GM19239 (cell line): ENCODE results near the gene CRHR2.

Experiments
- DNase-seq: peaks from one replicate; pipeline ENCODE4 v3.0.0; 2011; ENCODE audit warnings: low spot score; ENCODE audit not compliant: insufficient read length
- FAIRE-seq: peaks from 2 replicates; lab custom pipeline; 2011; peaks lifted over from hg19 to GRCh38; lab: Jason Lieb, UNC

Gene CRHR2

GRCh38 chr7:30707391-30708357 is 25.4 kb upstream of the CRHR2 start:
- DNase-seq (no peak), FAIRE-seq (no peak)

DNA sequence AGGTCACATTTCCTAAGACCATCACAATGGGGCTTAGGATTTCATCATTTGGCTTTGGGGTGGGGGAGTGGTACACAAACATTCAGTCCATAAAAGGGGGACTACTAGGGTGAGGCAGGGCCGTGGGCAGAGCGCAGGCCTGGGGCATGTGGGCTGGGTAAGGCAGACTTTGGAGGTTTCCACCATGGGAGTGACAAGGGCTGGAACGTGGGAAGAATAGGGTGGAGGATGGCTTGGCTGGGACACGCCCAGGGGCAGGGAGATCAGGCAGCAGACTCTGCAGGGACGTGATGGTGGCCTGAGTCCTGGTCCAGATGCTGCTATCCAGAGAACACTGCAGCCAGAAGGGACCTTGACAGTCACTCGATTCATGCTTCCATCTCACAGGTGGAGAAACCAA is 24.7 kb upstream of the CRHR2 start:
- DNase-seq (no peak), FAIRE-seq (no peak)

GRCh38 chr7:30706316-30706715 is 24.1 kb upstream of the CRHR2 start:
- no peak for DNase-seq
- no peak for FAIRE-seq

GRCh38 chr7:30705596-30705995 is 23.3 kb upstream of the CRHR2 start:
- FAIRE-seq: no peak
- no peak for DNase-seq

DNA sequence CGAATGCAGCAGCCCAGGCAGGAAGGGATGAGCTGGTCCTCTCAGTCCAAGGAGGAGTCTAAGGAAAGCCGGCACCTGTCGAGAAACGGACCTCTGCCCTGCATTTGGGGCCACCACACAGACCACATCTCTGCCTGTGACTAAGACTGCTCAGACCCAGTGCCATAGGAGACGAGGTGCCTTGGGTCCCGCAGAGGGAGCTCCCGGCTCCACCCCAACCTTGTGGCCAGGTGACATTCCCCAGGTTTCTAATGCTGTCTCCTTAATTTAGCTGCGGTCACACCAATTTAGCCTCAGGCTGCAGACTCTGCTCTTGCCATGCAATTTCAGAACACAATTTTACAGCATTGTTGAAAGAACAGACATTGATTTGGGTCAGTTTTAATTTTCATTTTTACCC is 22.8 kb upstream of the CRHR2 start:
- DNase-seq: no peak

GRCh38 chr7:30703756-30704155 is 21.5 kb upstream of the CRHR2 start:
- DNase-seq (no peak), FAIRE-seq (no peak)

More for the DNA sequence above, 22.8 kb upstream of the CRHR2 start:
- no peak for FAIRE-seq

DNA sequence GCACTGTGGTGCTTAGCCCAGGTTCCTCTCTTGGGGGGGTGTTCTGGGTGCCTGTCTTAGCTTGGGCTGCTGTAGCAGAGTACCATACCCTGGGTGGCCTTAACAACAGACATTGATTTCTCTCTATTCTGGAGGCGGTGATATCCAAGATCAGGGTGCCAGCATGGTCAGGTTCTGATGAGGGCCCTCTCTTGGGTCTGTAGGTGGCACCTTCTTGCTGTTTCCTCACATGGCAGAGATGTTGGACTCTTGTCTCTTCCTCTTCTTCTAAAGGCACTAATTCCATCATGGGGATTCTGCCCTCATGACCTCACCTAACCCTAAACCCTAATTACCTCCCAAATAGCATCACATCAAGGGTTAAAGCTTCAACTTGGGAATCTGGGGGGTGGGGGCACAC is 19.9 kb upstream of the CRHR2 start:
- DNase-seq (no peak), FAIRE-seq (no peak)

DNA sequence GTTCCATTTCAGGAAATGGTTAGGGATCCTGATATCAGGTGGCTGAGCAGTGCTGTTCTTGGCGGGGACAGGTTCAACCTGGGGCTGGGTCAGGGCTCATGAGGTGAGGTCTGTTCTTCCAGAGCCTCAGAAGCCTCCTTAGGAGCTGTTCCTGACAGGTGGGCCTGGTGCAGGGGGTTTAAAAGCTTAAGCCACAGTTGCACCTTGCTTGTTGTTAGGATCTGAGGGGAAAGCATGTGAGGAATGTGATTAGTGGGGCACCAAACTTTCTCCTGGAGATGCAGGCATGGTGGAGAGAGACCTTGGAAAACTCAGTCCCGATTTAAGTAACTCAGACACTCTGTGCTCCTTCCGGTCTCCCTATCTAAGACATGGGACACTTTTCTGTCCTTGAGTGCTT is 18.7 kb upstream of the CRHR2 start:
- FAIRE-seq (no peak), DNase-seq (no peak)

GRCh38 chr7:30699706-30700495 is 17.6 kb upstream of the CRHR2 start:
- no peak for FAIRE-seq
- no peak for DNase-seq

DNA sequence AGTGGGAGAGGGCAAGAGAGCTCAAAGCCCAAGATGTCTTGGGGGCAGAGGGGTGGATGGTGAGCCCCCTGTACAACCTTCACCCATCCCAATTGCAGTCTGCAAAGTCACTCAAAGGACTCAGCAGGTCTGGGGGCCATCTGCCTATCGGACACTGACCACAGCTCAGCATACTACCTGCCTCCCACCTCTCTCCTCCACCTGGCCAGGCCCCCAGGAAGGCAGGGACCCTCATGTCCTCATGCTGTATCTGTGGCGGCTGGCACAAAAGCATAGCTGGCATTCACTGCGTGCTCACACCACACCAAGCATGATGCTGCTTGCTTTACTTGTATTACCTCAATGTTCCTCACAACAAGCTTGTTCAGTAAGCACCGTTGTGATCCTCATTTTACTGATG is 16.2 kb upstream of the CRHR2 start:
- FAIRE-seq (no peak), DNase-seq (no peak)

DNA sequence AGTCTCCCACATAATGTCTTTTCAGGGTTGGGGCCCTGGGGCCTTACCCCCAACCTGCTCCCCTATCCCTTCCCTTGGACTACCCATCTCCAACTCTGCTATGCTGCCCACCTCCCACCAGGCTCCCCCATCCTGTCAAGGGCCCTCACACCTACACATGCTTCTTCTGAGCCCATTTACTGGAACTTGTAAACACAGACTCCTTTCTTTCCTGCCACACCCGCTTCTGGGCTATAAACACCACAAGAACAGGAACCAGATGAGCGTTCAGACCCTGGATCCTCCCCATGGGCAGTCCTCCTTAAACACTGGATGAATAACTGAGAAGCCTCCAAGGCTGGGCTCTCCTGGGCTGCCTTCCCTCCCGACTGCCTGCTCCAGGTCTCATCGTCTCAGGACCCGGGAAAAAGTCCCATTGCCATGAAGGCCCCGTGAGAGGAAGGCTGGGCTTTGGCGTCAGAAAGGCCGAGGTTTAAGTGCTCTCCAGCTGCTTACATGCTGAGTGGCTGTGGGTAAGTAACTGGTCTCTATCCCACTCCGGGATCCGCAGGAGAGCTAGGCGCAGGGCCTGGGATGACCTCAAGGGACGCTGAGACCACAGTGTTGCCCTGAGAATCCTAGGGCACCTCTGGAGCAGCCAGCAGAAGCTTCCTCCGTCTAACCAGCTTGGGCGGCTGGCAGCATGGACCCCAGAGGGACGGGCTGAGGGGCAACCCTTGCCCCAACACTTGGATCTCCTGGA is 15.6 kb upstream of the CRHR2 start:
- no peak for FAIRE-seq

DNA sequence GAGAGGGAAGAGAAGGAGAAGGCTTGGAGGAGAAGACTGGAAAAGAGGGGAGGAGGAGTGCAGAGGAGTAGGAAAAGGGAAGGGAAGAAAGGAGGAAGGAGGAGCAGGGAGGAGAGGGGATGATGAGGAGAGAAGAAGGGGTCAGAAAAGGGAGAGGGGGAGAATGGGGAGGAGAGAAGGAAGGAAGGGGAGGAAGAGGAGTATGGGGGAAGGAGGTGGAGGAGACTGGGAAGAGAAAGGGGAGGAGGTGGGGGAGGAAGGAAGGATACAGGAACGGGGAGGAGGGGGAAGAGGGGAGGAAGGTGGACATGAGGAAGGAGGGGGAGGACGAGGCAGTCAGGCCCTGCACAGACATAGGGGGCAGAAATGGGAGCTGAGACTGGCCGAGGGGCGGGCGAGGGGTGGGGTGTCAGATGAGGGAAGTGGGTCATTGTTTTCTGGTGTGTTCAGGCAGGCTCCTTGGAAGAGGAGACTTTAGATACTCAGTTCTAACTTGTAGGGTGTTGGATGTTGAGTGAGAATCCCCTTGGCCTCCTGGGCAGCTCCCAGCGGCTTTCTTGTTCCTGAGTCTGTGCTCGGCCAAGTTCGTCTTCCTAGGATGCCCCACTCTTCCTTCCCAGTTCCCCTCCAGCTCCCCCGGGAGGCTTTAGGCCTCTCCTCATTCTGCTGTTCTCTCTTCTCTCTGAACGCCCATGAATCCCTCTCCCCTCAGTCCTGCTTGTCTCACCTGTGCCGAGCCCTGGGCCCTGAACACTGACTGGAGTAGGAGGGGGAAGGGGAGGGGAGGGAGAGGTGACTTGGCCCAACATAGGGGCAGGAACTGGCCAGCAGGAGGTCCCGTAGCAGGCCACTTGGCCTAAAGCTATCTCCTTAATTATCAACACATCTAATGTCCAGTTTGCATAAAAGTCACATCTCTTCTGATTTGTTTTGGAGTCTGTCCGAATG is 12.8 kb upstream of the CRHR2 start:
- no peak for FAIRE-seq
- DNase-seq: no peak

More for the DNA sequence above, 15.6 kb upstream of the CRHR2 start:
- DNase-seq: no peak

DNA sequence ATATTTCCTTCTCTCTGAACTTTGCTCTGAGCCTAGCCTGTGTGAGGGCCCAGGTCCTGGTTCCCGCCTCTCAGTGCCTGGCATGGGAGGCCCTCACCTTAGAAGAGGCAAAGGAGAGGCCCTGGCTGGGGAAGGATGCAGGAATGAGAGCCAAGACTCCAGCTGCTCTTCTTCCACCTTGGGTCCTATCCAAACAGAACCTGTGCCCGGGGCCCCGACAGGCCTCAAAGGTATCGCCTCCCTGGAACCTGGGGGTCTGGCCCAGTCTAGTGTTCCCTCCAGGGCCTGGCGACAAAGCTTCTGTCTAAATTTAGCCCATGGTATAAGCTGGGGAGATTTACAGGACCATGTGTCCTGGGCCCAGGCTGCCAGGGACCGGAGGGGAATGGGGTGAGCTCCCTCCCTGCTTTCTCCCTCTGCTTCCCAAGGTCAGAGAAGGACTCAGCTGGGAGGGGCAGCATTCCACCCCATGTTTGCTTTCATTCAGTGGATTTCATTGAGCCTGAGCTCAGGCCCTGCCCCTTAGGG is 12.0 kb upstream of the CRHR2 start:
- FAIRE-seq (no peak), DNase-seq (no peak)

GRCh38 chr7:30692882-30693281 is 10.6 kb upstream of the CRHR2 start:
- no peak for FAIRE-seq
- DNase-seq: no peak

- no peak for DNase-seq
- FAIRE-seq: no peak
These were observed 10.2 kb upstream of the CRHR2 start for GRCh38 chr7:30692438-30692837.

GRCh38 chr7:30690011-30690410 is 7.8 kb upstream of the CRHR2 start:
- FAIRE-seq: no peak
- no peak for DNase-seq

DNA sequence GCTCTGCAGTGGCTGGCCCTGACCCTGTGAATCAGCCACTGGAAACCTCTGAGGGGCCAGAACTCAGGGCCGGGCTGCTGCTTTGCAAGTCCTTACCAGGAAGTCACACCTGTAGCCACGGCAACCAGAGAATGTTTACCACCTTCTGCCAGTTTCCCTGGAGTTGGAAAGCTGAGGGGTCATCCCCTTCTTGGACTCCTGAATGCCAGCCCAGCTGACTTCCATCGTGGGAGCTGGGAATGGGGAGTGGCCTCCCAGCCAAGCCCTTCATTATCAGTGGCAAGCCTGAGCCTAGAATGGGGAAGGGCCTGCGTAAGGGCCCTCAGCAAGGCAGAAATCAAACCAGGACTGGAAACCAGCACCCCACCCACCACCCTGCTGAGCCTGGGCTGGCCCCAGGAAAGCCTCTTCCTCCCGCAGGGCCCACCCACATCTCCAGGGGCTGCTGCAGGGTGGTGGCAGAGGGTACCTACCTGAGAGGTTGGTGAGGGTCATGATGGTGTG is 6.5 kb upstream of the CRHR2 start:
- DNase-seq: no peak
- no peak for FAIRE-seq

DNA sequence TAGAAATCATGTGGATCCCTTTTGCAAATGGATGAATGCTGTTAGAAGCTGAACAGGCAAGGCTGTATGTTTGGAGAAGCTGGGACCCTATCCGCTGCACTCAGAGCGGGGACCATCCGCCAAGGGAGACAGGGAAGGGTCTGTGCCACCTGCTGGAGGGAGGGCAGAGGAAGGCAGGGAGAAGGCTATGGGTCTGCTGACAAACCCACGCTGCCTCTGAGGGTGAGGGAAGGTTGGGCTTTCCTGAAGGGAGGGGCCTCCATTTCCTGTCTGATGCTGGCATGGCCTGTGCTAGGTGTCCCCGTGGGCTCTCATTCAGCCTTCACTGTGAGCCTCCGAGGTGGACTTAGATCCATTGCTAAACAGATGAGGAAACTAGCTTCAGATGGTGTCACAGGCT is 5.3 kb upstream of the CRHR2 start:
- no peak for DNase-seq
- FAIRE-seq: no peak

DNA sequence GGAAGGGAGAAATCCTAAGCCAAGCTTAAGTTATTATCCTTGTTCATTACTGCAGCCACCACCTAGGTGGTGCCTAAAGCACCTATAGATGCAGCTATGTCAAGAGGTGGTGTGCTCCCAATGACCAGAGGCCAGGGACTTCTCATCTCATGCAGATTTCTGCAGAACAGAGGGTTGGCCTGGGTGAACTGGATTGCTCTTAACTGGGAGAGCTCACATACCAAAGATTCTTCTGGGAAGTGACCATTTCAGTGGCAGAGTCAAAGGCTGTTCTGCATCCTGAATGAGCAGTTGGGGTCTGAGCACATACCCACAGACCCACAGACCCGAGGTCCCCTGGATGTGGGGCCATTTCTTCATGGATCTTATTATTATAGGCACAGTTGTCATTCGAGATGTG is 2.1 kb upstream of the CRHR2 start:
- FAIRE-seq (no peak), DNase-seq (no peak)
